ENCODE measurements around the gene PHLDB2. TPM values are rescaled to one million over a fixed set of nuclear protein-coding genes. Genes with fewer than 3 reads are reported as not detected.

The PHLDB2 gene
- polyA plus RNA-seq, 2 of the 4 experiments (the other 2 are of a cell fraction), result 39.5 to 50.6 TPM

DNA sequence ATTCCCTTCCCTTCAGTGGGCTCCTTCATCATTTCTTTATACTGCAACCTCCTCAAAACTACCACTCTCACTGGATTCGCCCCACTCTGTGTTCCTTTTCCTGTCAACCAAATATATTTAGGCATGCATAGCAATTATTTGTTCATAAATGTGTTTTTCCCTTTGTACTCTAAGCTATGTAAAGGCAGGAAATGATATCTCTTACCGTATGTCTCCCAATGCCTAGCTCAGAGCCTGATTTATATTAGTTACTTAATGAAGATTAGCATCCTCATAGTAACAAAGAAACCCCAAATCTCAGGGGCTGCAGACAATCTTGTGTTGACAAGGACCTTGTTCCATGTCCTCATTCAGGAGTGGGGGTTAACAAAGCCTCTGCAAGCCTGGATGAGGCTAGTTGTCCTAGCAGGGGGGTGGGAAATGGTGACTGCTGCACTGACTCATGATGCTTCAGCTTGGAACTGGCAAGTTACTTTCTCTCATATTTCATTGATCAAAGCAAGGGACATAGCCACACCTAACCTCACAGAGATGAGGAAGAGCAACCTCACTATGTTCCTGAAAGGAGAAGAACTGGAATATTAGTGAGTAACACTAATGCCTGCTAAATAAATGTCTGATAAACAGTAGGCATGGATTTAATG lies 15.2 kb downstream of the PHLDB2 start:
- peak; percentile 75 to 78; a peak in 5 of 6 replicates for ATAC-seq
- CTCF ChIA-PET, result interaction anchor here (0.7 to 3.4 kb wide), 6 partner anchors 10 to 296 kb away, joined by 3 to 22 read pairs (median 7); no protein-coding TSS in a partner anchor
- Histone ChIP-seq H3K27ac (peak overlapping the region; percentile 62 to 65), H3K4me2 (peak overlapping the region; percentile 69), H3K4me1 (peaks cover 61% of the 10 kb centered on the region), H3K9me3 (no peaks in the 10 kb centered on the region; the same call in 2 of the 3 replicates), H3K4me3 (no peak overlapping the region)
- 48% methylated on average over 2 of the region's 2 CpGs for WGBS (ENCODE audit: missing lambda C conversion rate)
- POLR2A ChIA-PET, result no interaction called here
- FAIRE-seq, result peak; percentile 81
- TF ChIP-seq EP300 (IDR thresholded peaks at IDR 0.05) (peak in 1 of 2 experiments; percentile 26; a peak in 1 of 5 replicates), RARB (CRISPR knock-in tag; IDR thresholded peaks at IDR 0.05) (no peak), MYC (IDR thresholded peaks at IDR 0.05; ENCODE audit: borderline replicate concordance, low read length) (no peak), HOXB5 (CRISPR knock-in tag; IDR thresholded peaks at IDR 0.05) (no peak), EHF (CRISPR knock-in tag; IDR thresholded peaks at IDR 0.05) (no peak), JUNB (IDR thresholded peaks at IDR 0.05) (peak; percentile 68), HEYL (CRISPR knock-in tag; IDR thresholded peaks at IDR 0.05) (no peak), FOSL2 (IDR thresholded peaks at IDR 0.05) (0 out of 2 replicates have a peak, but pooled peaks have one; percentile 16), FOSL2 (CRISPR knock-in tag; IDR thresholded peaks at IDR 0.05) (peak; percentile 71), HOXA7 (CRISPR knock-in tag; IDR thresholded peaks at IDR 0.05) (no peak), GATA3 (IDR thresholded peaks at IDR 0.05; ENCODE audit: borderline replicate concordance) (peak; percentile 30; the same call in 1 of the 2 replicates)
- TF ChIP-seq, protein P1, sequence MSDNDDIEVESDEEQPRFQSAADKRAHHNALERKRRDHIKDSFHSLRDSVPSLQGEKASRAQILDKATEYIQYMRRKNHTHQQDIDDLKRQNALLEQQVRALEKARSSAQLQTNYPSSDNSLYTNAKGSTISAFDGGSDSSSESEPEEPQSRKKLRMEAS (IDR thresholded peaks at IDR 0.05), result 0 out of 2 replicates have a peak, but pooled peaks have one; percentile 27
- DNase-seq (ENCODE audit: low read depth in 1 of 2, low spot score in 1 of 2), result peak; percentile 46 to 65

DNA sequence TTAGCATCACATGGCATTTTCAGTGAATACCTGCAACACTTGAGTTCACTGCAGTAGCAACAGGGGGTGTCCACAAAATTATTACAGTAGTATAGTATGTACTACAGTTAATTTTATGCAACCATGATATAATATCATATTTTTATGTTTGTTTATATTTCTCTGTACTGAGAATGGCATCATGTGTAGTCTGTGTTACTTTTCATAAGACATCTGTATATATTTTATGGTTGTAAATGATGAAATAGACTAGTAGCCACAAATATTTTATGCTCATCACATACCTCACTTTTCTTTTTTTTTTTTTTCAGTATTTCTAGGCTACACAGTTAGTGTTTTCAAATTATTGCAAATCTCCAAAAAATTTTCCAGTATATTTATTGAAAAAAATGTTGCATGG lies 22.4 kb downstream of the PHLDB2 start:
- ChIA-PET CTCF (interaction anchor here (1.8 to 4.8 kb wide), 3 partner anchors 14 to 165 kb away, joined by 4 to 28 read pairs (median 8); no protein-coding TSS in a partner anchor), POLR2A (no interaction called here)
- H3K4me2 ChIP-seq, result no peak overlapping the region
- H3K4me3 ChIP-seq, result no peak overlapping the region
- no peak overlapping the region for H3K27ac ChIP-seq
- 0 out of 3 replicates have a peak, but pooled peaks cover 6% of the 10 kb centered on the region for H3K4me1 ChIP-seq
- H3K9me3 ChIP-seq, result peaks cover 18% of the 10 kb centered on the region
- no peak for ATAC-seq
- no peak for DNase-seq (ENCODE audit: low read depth in 1 of 2, low spot score in 1 of 2)
- TF ChIP-seq SMC3 (IDR thresholded peaks at IDR 0.05) (no peak), CHD2 (IDR thresholded peaks at IDR 0.05; ENCODE audit: low read length, partially characterized antibody) (no peak), ZC3H11A (IDR thresholded peaks at IDR 0.05) (no peak), POLR2A (IDR thresholded peaks at IDR 0.05; ENCODE audit: low read length) (no peak), NPAS2 (CRISPR knock-in tag; IDR thresholded peaks at IDR 0.05; ENCODE audit: borderline replicate concordance) (no peak), RNF2 (IDR thresholded peaks at IDR 0.05; ENCODE audit: borderline replicate concordance, low read depth) (no peak), NFE2L2 (conservative IDR thresholded peaks at IDR 0.05; ENCODE audit: low read length) (no peak)
- TF ChIP-seq, protein P2, sequence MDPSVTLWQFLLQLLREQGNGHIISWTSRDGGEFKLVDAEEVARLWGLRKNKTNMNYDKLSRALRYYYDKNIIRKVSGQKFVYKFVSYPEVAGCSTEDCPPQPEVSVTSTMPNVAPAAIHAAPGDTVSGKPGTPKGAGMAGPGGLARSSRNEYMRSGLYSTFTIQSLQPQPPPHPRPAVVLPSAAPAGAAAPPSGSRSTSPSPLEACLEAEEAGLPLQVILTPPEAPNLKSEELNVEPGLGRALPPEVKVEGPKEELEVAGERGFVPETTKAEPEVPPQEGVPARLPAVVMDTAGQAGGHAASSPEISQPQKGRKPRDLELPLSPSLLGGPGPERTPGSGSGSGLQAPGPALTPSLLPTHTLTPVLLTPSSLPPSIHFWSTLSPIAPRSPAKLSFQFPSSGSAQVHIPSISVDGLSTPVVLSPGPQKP (IDR thresholded peaks at IDR 0.05; ENCODE audit: low read depth, low read length), result no peak
- FAIRE-seq, result no peak

DNA sequence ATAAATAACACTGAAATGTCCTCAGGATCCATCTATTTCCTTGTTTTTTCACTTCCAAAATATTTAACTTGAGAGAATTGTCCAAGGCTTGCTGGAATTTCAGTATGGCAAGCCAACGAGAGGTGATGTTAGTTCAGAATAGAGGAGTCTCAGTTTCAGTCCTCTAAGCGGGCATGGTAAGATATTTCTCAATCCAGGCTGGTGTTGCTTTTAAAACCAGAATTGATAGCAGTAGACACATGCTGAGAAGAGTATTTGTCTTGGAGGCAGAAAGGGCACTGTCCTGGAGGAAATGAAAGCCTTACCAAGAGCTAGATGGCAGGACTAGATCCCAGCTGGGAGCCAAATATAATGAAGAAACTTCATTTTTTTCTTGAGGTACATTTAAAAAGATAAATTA lies 23.1 kb downstream of the PHLDB2 start:
- TF ChIP-seq, protein P3, sequence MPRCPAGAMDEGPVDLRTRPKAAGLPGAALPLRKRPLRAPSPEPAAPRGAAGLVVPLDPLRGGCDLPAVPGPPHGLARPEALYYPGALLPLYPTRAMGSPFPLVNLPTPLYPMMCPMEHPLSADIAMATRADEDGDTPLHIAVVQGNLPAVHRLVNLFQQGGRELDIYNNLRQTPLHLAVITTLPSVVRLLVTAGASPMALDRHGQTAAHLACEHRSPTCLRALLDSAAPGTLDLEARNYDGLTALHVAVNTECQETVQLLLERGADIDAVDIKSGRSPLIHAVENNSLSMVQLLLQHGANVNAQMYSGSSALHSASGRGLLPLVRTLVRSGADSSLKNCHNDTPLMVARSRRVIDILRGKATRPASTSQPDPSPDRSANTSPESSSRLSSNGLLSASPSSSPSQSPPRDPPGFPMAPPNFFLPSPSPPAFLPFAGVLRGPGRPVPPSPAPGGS (IDR thresholded peaks at IDR 0.05), result no peak
- TF ChIP-seq ESRRA (IDR thresholded peaks at IDR 0.05; ENCODE audit: borderline replicate concordance, low read length) (no peak), RARB (CRISPR knock-in tag; IDR thresholded peaks at IDR 0.05) (no peak), CBX8 (IDR thresholded peaks at IDR 0.05) (no peak), NPAS2 (CRISPR knock-in tag; IDR thresholded peaks at IDR 0.05; ENCODE audit: borderline replicate concordance) (no peak), EHMT2 (IDR thresholded peaks at IDR 0.05; ENCODE audit: low read depth) (no peak), KDM1A (IDR thresholded peaks at IDR 0.05; ENCODE audit: low read depth) (no peak), TFCP2L1 (CRISPR knock-in tag; IDR thresholded peaks at IDR 0.05) (no peak), ZNF302 (CRISPR knock-in tag; IDR thresholded peaks at IDR 0.05) (no peak), RCOR1 (IDR thresholded peaks at IDR 0.05; ENCODE audit: low read depth, low read length) (no peak), POLR2AphosphoS2 (conservative IDR thresholded peaks at IDR 0.05; ENCODE audit: low read length) (no peak), BHLHE40 (IDR thresholded peaks at IDR 0.05; ENCODE audit: low read depth, low read length) (no peak), MAZ (IDR thresholded peaks at IDR 0.05; ENCODE audit: borderline replicate concordance, low read depth, low read length) (no peak), TP53 (CRISPR knock-in tag; IDR thresholded peaks at IDR 0.05) (no peak), CBX2 (IDR thresholded peaks at IDR 0.05; ENCODE audit: borderline replicate concordance, low read depth) (no peak), HOXB13 (CRISPR knock-in tag; IDR thresholded peaks at IDR 0.05; ENCODE audit: low read depth) (no peak), SREBF2 (IDR thresholded peaks at IDR 0.05) (no peak)
- TF ChIP-seq, protein P1 (IDR thresholded peaks at IDR 0.05), result no peak
- Histone ChIP-seq H3K4me2 (no peak overlapping the region), H3K9me3 (peaks cover 18% of the 10 kb centered on the region), H3K4me3 (no peak overlapping the region), H3K4me1 (0 out of 3 replicates have a peak, but pooled peaks cover 6% of the 10 kb centered on the region), H3K27ac (0 out of 6 replicates have a peak overlapping the region, but pooled peaks of 1 of the 2 experiments have one; percentile 11)
- 94% methylated on average over 2 of the region's 2 CpGs for WGBS (ENCODE audit: missing lambda C conversion rate)
- DNase-seq (ENCODE audit: low read depth in 1 of 2, low spot score in 1 of 2), result no peak
- CTCF ChIA-PET, result interaction anchor here (0.7 to 4.8 kb wide), 4 partner anchors 13 to 165 kb away, joined by 3 to 28 read pairs (median 6); no protein-coding TSS in a partner anchor
- no peak for FAIRE-seq
- ATAC-seq, result no peak
- POLR2A ChIA-PET, result no interaction called here
